Measurements from ENCODE around the gene RRP36. TPM values are rescaled to one million over a fixed set of nuclear protein-coding genes. Genes with fewer than 3 reads are reported as not detected.

Gene RRP36
- total RNA-seq, 1 experiment from 2014 or later: 62.5 TPM

DNA sequence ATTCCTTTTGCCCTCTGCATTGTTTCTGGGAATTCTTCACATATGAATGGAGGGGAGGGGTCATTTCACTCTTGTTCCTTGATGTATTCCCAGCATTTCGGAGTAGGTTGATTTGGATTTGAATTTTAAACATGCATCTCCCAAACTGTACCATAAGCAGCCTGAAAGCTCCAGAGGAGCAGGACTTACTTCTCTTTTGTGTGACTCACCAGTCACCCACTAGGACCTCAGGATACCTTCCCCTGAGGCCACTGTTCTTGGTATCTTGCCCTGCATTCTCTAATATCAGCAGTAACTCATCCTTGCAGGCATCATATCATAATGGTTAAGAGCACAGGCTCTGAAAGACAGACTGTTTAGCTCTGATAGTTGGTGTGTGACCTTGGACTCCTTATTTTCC is 37.1 kb downstream of the RRP36 start:
- Histone ChIP-seq H2AFZ (peak overlapping the region; percentile 86), H3K4me1 (replicated peaks; ENCODE audit: insufficient read depth) (peaks cover 22% of the 10 kb centered on the region), H3K27ac (no peak overlapping the region), H4K20me1 (ENCODE audit: insufficient read depth) (no peaks in the 10 kb centered on the region), H3K36me3 (ENCODE audit: low read depth) (no peaks in the 10 kb centered on the region; the same call in 1 of the 2 replicates), H3K4me2 (peak overlapping the region; percentile 96), H3K27me3 (ENCODE audit: insufficient read depth, low read depth) (no peaks in the 10 kb centered on the region), H3K79me2 (ENCODE audit: low read depth) (peaks cover 32% of the 10 kb centered on the region), H3K9me2 (ENCODE audit: insufficient read depth) (no peaks in the 10 kb centered on the region), H3K4me3 (peak overlapping the region; percentile 80), H3F3A (ENCODE audit: insufficient read depth, low read depth) (peaks cover 30% of the 10 kb centered on the region; the same call in 1 of the 2 replicates), H3K9me3 (ENCODE audit: insufficient read depth, low read depth) (no peaks in the 10 kb centered on the region)
- TF ChIP-seq EZH2 (IDR thresholded peaks at IDR 0.05; ENCODE audit: low read depth): no peak
- no peak for TF ChIP-seq CTCF (conservative IDR thresholded peaks at IDR 0.05)
- TSS peak; percentile 50 for BruUV-seq (replicated peaks)
- ChIA-PET CTCF (no interaction called here), POLR2A (ENCODE audit: unreplicated experiment) (interaction anchor here (0.6 kb wide), 1 partner anchor 175 kb away, joined by 3 read pairs; no protein-coding TSS in a partner anchor)
- intact Hi-C loops (cut with micrococcal nuclease; ENCODE audit: unreplicated experiment): loop anchor here (2.0 to 5.0 kb wide), 2 partner anchors 46 to 112 kb away; partner anchors contain the start of genes KLHDC3, MEA1 and SRF
- DNase-seq: no peak

GRCh38 chr6:43059168-43060033 is 38.0 kb downstream of the RRP36 start, which contains the start of the genes KLC4 and MRPL2:
KLC4 (plus strand) TSS chr6:43059631; CDS start chr6:43061336, 1,705 bp downstream.
MRPL2 (minus strand) TSS chr6:43059434; CDS start chr6:43059381, 53 bp downstream.
- intact Hi-C loops (cut with micrococcal nuclease; ENCODE audit: unreplicated experiment): loop anchor here (1.0 to 5.0 kb wide), 3 partner anchors 47 to 115 kb away; partner anchors contain the start of genes KLHDC3, MEA1 and SRF
- Histone ChIP-seq H3K4me2 (peak within 1 kb of the TSS; percentile 96), H3K9me3 (ENCODE audit: insufficient read depth, low read depth) (no peaks in the 10 kb centered on the region), H3K4me3 (peak within 1 kb of the TSS; percentile 80), H3K27ac (peak within 1 kb of the TSS; percentile 61), H4K20me1 (ENCODE audit: insufficient read depth) (no peaks in the 10 kb centered on the region), H3K79me2 (ENCODE audit: low read depth) (peaks cover 32% of the 10 kb centered on the region), H2AFZ (peak within 1 kb of the TSS; percentile 87), H3K9me2 (ENCODE audit: insufficient read depth) (no peaks in the 10 kb centered on the region), H3K36me3 (ENCODE audit: low read depth) (no peaks in the 10 kb centered on the region; the same call in 1 of the 2 replicates), H3F3A (ENCODE audit: insufficient read depth, low read depth) (peaks cover 26% of the 10 kb centered on the region; the same call in 1 of the 2 replicates), H3K4me1 (replicated peaks; ENCODE audit: insufficient read depth) (peaks cover 22% of the 10 kb centered on the region), H3K27me3 (ENCODE audit: insufficient read depth, low read depth) (no peaks in the 10 kb centered on the region)
- TF ChIP-seq EZH2 (IDR thresholded peaks at IDR 0.05; ENCODE audit: low read depth) (no peak), CTCF (conservative IDR thresholded peaks at IDR 0.05) (no peak)
- ChIA-PET POLR2A (ENCODE audit: unreplicated experiment) (interaction anchor here (0.5 to 1.1 kb wide), 12 partner anchors 16 to 465 kb away, joined by 3 to 8 read pairs (median 6); partner anchors contain the start of genes CNPY3, CUL9, KLHDC3 and PPP2R5D), CTCF (interaction anchor here (0.5 to 1.2 kb wide), 2 partner anchors 85 to 437 kb away, joined by 4 read pairs; no protein-coding TSS in a partner anchor)
- no TSS peak for BruUV-seq (replicated peaks)
- peak; percentile 94 to 95 for DNase-seq

GRCh38 chr6:43060034-43060754 is 38.8 kb downstream of the RRP36 start:
- ChIA-PET POLR2A (ENCODE audit: unreplicated experiment) (interaction anchor here (0.6 to 1.1 kb wide), 6 partner anchors 16 to 1025 kb away, joined by 3 to 6 read pairs (median 4); partner anchors contain the start of genes CNPY3 and PTK7), CTCF (interaction anchor here (0.6 to 1.2 kb wide), 2 partner anchors 84 kb away, joined by 3 to 4 read pairs; no protein-coding TSS in a partner anchor)

More at GRCh38 chr6:43060034-43060754, 38.8 kb downstream of the RRP36 start:
- Histone ChIP-seq H3K9me3 (ENCODE audit: insufficient read depth, low read depth) (no peaks in the 10 kb centered on the region), H4K20me1 (ENCODE audit: insufficient read depth) (no peaks in the 10 kb centered on the region), H3K4me1 (replicated peaks; ENCODE audit: insufficient read depth) (peaks cover 22% of the 10 kb centered on the region), H3K27me3 (ENCODE audit: insufficient read depth, low read depth) (no peaks in the 10 kb centered on the region), H3K36me3 (ENCODE audit: low read depth) (no peaks in the 10 kb centered on the region; the same call in 1 of the 2 replicates), H3F3A (ENCODE audit: insufficient read depth, low read depth) (peaks cover 19% of the 10 kb centered on the region; the same call in 1 of the 2 replicates), H2AFZ (peak overlapping the region; percentile 87), H3K27ac (peak overlapping the region; percentile 61), H3K4me3 (peak overlapping the region; percentile 80), H3K4me2 (peak overlapping the region; percentile 86), H3K9me2 (ENCODE audit: insufficient read depth) (no peaks in the 10 kb centered on the region), H3K79me2 (ENCODE audit: low read depth) (peaks cover 32% of the 10 kb centered on the region)
- BruUV-seq (replicated peaks): no TSS peak
- TF ChIP-seq CTCF (conservative IDR thresholded peaks at IDR 0.05) (no peak), EZH2 (IDR thresholded peaks at IDR 0.05; ENCODE audit: low read depth) (no peak)
- DNase-seq: peak; percentile 62 to 74
- intact Hi-C loops (cut with micrococcal nuclease; ENCODE audit: unreplicated experiment): no loop called here
